ENCODE results near the gene CTR9.

Gene CTR9

DNA sequence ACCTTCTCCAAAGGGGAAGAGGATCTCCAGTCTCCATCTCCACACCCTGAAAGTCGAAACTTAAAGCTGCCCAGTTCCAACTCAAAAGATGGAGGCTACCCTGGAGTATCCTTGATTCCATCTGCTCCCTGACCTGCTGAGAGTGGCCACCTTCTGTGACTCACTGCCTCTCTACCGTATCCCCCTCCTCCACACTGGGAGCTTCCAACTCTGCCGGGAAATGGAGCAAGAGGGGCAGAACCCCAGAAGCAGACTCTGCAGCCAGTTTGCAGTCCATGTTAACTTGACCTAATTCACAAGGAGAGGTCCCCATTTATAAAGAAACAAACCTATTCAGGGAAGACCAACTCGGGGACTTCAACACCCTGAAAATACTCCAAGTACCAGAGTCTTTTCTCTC, 35.5 kb upstream of the CTR9 start:
- no peak for TF ChIP-seq TAF1 (IDR thresholded peaks at IDR 0.05; ENCODE audit: borderline replicate concordance, insufficient read depth, low read length)
- TF ChIP-seq SIN3A (IDR thresholded peaks at IDR 0.05; ENCODE audit: borderline replicate concordance, insufficient read depth, low read length) = no peak
- no peak for TF ChIP-seq POLR2AphosphoS5 (IDR thresholded peaks at IDR 0.05; ENCODE audit: low read depth, low read length)
- TF ChIP-seq, protein P1, sequence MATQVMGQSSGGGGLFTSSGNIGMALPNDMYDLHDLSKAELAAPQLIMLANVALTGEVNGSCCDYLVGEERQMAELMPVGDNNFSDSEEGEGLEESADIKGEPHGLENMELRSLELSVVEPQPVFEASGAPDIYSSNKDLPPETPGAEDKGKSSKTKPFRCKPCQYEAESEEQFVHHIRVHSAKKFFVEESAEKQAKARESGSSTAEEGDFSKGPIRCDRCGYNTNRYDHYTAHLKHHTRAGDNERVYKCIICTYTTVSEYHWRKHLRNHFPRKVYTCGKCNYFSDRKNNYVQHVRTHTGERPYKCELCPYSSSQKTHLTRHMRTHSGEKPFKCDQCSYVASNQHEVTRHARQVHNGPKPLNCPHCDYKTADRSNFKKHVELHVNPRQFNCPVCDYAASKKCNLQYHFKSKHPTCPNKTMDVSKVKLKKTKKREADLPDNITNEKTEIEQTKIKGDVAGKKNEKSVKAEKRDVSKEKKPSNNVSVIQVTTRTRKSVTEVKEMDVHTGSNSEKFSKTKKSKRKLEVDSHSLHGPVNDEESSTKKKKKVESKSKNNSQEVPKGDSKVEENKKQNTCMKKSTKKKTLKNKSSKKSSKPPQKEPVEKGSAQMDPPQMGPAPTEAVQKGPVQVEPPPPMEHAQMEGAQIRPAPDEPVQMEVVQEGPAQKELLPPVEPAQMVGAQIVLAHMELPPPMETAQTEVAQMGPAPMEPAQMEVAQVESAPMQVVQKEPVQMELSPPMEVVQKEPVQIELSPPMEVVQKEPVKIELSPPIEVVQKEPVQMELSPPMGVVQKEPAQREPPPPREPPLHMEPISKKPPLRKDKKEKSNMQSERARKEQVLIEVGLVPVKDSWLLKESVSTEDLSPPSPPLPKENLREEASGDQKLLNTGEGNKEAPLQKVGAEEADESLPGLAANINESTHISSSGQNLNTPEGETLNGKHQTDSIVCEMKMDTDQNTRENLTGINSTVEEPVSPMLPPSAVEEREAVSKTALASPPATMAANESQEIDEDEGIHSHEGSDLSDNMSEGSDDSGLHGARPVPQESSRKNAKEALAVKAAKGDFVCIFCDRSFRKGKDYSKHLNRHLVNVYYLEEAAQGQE (IDR thresholded peaks at IDR 0.05; ENCODE audit: insufficient read depth in 1 of 2, low read depth in 2 of 2, low read length in 2 of 2) = no peak
- no peak for TF ChIP-seq FOXP2 (optimal IDR thresholded peaks at IDR 0.05; ENCODE audit: borderline replicate concordance, extremely low read depth, extremely low read length, insufficient read depth)

- TF ChIP-seq SIN3A (IDR thresholded peaks at IDR 0.05; ENCODE audit: borderline replicate concordance, insufficient read depth, low read length) (no peak), TAF1 (IDR thresholded peaks at IDR 0.05; ENCODE audit: borderline replicate concordance, insufficient read depth, low read length) (no peak), FOXP2 (optimal IDR thresholded peaks at IDR 0.05; ENCODE audit: borderline replicate concordance, extremely low read depth, extremely low read length, insufficient read depth) (no peak)
- TF ChIP-seq, protein P1 (IDR thresholded peaks at IDR 0.05; ENCODE audit: insufficient read depth in 1 of 2, low read depth in 2 of 2, low read length in 2 of 2) = no peak
Observed at GRCh38 chr11:10716122-10716521, 34.9 kb upstream of the CTR9 start.

DNA sequence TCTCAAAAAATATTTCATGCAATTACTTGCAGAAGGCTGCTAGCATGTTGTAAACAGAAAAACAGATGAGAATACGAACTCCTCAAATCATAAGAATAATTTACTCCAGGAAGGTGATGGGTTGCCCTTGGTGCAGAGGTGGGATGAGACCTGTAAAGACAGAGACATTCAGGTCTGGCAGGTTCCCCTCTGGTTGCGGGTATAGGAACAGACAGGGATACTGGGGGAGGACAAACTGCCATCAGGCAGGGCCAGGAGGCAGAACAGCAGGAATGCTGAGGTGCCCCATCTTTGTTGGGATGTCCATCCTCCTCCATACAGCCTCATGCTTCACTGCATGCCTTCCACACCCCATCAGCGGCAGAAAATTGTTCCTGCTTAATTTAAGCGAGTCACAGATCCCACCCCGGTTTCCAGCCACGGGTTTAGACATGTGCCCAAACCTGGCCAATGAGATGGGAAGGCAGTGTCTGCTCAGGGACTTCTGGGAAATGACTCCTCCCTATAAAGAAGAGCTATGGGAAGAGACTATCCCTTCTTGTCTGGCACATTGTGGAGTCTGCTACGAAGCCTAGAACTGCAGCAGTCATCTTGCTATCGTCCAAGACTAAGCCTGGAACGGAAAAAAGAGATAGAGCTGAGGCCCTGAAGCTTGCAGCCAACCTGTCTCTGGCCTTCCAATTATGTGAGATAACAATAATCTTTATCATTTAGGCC, 34.3 kb upstream of the CTR9 start:
- no peak for TF ChIP-seq POLR2AphosphoS5 (IDR thresholded peaks at IDR 0.05; ENCODE audit: low read depth, low read length)

DNA sequence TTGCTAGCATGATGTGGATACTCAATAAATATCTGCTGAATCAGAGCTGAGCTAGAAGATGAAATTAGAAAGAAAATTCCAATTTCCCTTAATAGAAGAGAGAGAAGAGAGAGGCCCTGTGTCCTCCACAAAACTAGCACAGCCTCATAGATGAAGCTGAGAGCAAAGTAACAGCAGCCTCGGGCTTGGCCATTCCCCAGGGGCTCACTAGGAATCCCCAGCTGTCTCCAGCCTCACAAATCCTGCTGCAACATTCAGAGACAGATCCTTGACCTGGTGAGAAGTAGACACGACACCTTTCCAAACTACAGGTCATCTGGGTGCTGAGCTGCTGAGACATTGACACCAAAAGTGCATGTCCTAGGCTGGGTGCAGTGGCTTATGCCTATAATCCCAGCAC, 31.4 kb upstream of the CTR9 start:
- TF ChIP-seq POLR2AphosphoS5 (IDR thresholded peaks at IDR 0.05; ENCODE audit: low read depth, low read length) (no peak), FOXP2 (optimal IDR thresholded peaks at IDR 0.05; ENCODE audit: borderline replicate concordance, extremely low read depth, extremely low read length, insufficient read depth) (no peak), TAF1 (IDR thresholded peaks at IDR 0.05; ENCODE audit: borderline replicate concordance, insufficient read depth, low read length) (no peak), SIN3A (IDR thresholded peaks at IDR 0.05; ENCODE audit: borderline replicate concordance, insufficient read depth, low read length) (no peak)
- TF ChIP-seq, protein P1 (IDR thresholded peaks at IDR 0.05; ENCODE audit: insufficient read depth in 1 of 2, low read depth in 2 of 2, low read length in 2 of 2) = no peak

DNA sequence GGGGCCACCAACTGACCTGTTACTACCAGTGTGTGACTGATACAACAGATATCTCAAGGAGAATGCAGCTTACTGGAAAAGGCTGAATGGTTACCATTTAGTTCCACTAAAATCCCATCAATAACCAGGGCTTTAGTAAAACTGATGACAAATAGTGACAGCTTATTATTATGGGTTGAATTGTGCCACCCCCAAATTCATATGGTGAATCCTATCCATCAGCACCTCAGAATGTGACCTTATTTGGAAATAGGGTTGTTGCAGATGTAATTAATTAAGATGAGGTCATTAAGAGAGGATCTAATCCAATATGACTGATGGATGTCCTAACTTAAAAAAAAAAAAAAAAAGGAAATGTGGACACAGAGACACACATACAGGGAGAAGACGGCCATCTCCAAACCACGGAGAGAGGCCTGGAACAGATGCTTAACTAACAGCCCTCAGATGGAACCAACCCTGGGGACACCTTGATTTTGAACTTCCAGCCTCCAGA, 30.1 kb upstream of the CTR9 start:
- TF ChIP-seq POLR2AphosphoS5 (IDR thresholded peaks at IDR 0.05; ENCODE audit: low read depth, low read length) (no peak), SIN3A (IDR thresholded peaks at IDR 0.05; ENCODE audit: borderline replicate concordance, insufficient read depth, low read length) (no peak), FOXP2 (optimal IDR thresholded peaks at IDR 0.05; ENCODE audit: borderline replicate concordance, extremely low read depth, extremely low read length, insufficient read depth) (no peak), TAF1 (IDR thresholded peaks at IDR 0.05; ENCODE audit: borderline replicate concordance, insufficient read depth, low read length) (no peak)
- TF ChIP-seq, protein P1 (IDR thresholded peaks at IDR 0.05; ENCODE audit: insufficient read depth in 1 of 2, low read depth in 2 of 2, low read length in 2 of 2) = no peak
